Prostate gland (tissue), 2 donors: ENCODE data around the gene LCN12.

Source experiments
- POLR2AphosphoS5 ChIP-seq: sonication (generic); formaldehyde crosslinking; IDR thresholded peaks from one replicate; pipeline ENCODE4 v1.6.1; 2017; ENCODE audit warnings: antibody characterized with exemption
- TF ChIP-seq, protein P1 (sequence below), 4 experiments: fragments of 200-600 bp in 2 of 4; fragments of 450-650 bp in 2 of 4; sonication (generic) in 2 of 4; IDR thresholded peaks; 1 replicate in 3 of 4; 2 replicates in 1 of 4; pipeline ENCODE4 v1.5.1; 2016 to 2019; ENCODE audit warnings: antibody characterized with exemption in 4 of 4, mild to moderate bottlenecking in 2 of 4, moderate library complexity in 2 of 4

DNA sequence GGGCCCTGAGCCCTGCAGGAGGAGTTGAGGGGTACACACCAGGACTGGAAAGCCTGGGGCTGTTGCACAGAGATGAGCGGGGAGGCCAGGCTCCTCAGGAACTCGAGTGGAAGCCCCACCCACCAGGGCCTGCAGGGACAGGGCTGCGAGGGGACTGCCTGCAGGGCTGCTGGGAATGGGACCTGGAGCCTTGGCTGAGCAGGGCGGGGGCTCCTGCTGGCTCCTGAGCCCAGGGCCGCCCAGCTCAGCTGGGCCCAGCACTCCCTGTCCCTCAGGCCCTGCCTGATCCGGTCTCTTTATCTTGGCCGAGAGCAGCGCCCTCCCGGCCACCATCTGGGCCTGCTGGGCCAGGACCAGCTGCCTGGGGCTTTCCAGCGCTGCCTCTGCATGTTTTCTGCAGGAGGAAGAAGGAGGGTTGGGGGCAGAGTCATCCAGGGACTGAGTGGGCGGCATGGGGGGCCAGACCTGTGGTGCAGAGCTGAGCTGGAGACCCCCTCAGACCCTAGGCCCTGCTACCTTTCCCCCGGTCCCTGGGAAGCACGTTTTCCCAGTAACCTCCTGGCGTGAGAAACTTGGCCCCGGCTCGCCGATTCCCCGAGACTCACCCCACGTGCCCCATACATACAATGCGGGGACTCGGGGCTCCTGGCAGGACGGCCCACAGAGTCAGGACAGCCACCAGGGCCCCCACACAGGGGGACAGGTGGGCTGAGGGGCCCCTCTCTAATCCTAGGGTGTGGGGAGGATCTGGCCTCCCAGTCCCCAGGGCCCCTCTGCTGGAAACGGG, 9.4 kb downstream of the LCN12 start:
- TF ChIP-seq, protein P1, sequence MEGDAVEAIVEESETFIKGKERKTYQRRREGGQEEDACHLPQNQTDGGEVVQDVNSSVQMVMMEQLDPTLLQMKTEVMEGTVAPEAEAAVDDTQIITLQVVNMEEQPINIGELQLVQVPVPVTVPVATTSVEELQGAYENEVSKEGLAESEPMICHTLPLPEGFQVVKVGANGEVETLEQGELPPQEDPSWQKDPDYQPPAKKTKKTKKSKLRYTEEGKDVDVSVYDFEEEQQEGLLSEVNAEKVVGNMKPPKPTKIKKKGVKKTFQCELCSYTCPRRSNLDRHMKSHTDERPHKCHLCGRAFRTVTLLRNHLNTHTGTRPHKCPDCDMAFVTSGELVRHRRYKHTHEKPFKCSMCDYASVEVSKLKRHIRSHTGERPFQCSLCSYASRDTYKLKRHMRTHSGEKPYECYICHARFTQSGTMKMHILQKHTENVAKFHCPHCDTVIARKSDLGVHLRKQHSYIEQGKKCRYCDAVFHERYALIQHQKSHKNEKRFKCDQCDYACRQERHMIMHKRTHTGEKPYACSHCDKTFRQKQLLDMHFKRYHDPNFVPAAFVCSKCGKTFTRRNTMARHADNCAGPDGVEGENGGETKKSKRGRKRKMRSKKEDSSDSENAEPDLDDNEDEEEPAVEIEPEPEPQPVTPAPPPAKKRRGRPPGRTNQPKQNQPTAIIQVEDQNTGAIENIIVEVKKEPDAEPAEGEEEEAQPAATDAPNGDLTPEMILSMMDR (IDR thresholded peaks at IDR 0.05), result no peak
- TF ChIP-seq POLR2AphosphoS5, result peak; percentile 68
